Measurements from ENCODE around the gene KHDC4.

GRCh38 chr1:155957411-155957915, 23.2 kb upstream of the KHDC4 start:
- no peak for TF ChIP-seq CTCF (IDR thresholded peaks at IDR 0.05)
- TF ChIP-seq POLR2A (IDR thresholded peaks at IDR 0.05) = no peak
- no peak for TF ChIP-seq POLR2AphosphoS5 (IDR thresholded peaks at IDR 0.05)
- no peak for TF ChIP-seq EP300 (IDR thresholded peaks at IDR 0.05)
